Measurements from ENCODE around the gene SACS. TPM values are rescaled to one million over a fixed set of nuclear protein-coding genes. Genes with fewer than 3 reads are reported as not detected.

SACS gene
- total and polyA plus RNA-seq, 2 of the 4 experiments (the other 2 are of a cell fraction), result 14.7 to 121 TPM

DNA sequence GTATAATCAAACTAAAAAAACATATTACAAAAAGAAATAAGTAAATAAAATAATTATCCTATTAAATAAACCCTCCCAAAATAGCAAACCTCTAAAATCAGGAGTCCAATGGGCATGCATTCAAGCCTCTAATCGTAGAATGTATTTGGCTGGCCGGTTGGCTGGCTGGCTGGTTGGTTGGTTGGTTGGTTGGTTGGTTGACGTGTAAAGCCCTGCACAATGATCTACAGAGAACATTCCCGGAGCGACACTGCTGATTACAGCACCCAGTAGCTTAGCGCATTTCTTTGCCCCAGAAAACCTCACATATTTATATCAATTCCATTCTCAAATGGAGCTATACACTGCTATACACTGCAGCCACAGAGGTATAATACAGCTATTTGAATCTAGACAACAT lies 65.6 kb downstream of the SACS start:
- H2BK20ac ChIP-seq (ENCODE audit: low read depth, low read length), result no peak overlapping the region
- no peak overlapping the region for H4K8ac ChIP-seq (ENCODE audit: low read depth in 2 of 2, low read length in 2 of 2)
- no peak for ATAC-seq (ENCODE audit: low read depth)
- no peak overlapping the region for H3K4ac ChIP-seq (ENCODE audit: low read depth, low read length)
- H3K23ac ChIP-seq (ENCODE audit: low read depth, low read length), result no peak overlapping the region
- H3K4me2 ChIP-seq (ENCODE audit: low read depth, low read length), result no peak overlapping the region
- peaks cover 6% of the 10 kb centered on the region for H3K4me1 ChIP-seq (ENCODE audit: control insufficient read depth, insufficient read depth, low read length)
- H4K91ac ChIP-seq (ENCODE audit: insufficient read depth, low read depth, low read length), result no peak overlapping the region
- no peak overlapping the region for H3K14ac ChIP-seq (replicated peaks; ENCODE audit: low read depth, low read length)
- no peak overlapping the region for H2AFZ ChIP-seq (replicated peaks; ENCODE audit: low read length, poor library complexity)
- TF ChIP-seq, protein P1, sequence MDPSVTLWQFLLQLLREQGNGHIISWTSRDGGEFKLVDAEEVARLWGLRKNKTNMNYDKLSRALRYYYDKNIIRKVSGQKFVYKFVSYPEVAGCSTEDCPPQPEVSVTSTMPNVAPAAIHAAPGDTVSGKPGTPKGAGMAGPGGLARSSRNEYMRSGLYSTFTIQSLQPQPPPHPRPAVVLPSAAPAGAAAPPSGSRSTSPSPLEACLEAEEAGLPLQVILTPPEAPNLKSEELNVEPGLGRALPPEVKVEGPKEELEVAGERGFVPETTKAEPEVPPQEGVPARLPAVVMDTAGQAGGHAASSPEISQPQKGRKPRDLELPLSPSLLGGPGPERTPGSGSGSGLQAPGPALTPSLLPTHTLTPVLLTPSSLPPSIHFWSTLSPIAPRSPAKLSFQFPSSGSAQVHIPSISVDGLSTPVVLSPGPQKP (IDR thresholded peaks at IDR 0.05; ENCODE audit: borderline replicate concordance, low read depth, low read length), result no peak
- TF ChIP-seq CHD1 (IDR thresholded peaks at IDR 0.05; ENCODE audit: low read depth, low read length) (no peak), MAFK (IDR thresholded peaks at IDR 0.05; ENCODE audit: low read depth, low read length) (no peak), NFE2L2 (IDR thresholded peaks at IDR 0.05; ENCODE audit: low read depth, low read length) (no peak), RAD21 (IDR thresholded peaks at IDR 0.05; ENCODE audit: low read length) (no peak), BHLHE40 (IDR thresholded peaks at IDR 0.05; ENCODE audit: low read depth, low read length) (no peak), RFX5 (IDR thresholded peaks at IDR 0.05; ENCODE audit: low read depth, low read length) (no peak), FOS (IDR thresholded peaks at IDR 0.05; ENCODE audit: low read depth, low read length) (no peak), MXI1 (IDR thresholded peaks at IDR 0.05; ENCODE audit: borderline replicate concordance, low read depth, low read length) (no peak), SMC3 (IDR thresholded peaks at IDR 0.05; ENCODE audit: low read depth, low read length) (no peak), RCOR1 (IDR thresholded peaks at IDR 0.05; ENCODE audit: insufficient replicate concordance, low read length) (no peak), MAZ (IDR thresholded peaks at IDR 0.05; ENCODE audit: borderline replicate concordance, low read depth, low read length) (no peak), CEBPB (IDR thresholded peaks at IDR 0.05; ENCODE audit: low read depth, low read length) (no peak), POLR2A (IDR thresholded peaks at IDR 0.05; ENCODE audit: low read depth, low read length) (no peak)
- TF ChIP-seq, protein P2, sequence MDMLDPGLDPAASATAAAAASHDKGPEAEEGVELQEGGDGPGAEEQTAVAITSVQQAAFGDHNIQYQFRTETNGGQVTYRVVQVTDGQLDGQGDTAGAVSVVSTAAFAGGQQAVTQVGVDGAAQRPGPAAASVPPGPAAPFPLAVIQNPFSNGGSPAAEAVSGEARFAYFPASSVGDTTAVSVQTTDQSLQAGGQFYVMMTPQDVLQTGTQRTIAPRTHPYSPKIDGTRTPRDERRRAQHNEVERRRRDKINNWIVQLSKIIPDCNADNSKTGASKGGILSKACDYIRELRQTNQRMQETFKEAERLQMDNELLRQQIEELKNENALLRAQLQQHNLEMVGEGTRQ (IDR thresholded peaks at IDR 0.05; ENCODE audit: low read depth, low read length), result no peak
- TF ChIP-seq, protein P3, sequence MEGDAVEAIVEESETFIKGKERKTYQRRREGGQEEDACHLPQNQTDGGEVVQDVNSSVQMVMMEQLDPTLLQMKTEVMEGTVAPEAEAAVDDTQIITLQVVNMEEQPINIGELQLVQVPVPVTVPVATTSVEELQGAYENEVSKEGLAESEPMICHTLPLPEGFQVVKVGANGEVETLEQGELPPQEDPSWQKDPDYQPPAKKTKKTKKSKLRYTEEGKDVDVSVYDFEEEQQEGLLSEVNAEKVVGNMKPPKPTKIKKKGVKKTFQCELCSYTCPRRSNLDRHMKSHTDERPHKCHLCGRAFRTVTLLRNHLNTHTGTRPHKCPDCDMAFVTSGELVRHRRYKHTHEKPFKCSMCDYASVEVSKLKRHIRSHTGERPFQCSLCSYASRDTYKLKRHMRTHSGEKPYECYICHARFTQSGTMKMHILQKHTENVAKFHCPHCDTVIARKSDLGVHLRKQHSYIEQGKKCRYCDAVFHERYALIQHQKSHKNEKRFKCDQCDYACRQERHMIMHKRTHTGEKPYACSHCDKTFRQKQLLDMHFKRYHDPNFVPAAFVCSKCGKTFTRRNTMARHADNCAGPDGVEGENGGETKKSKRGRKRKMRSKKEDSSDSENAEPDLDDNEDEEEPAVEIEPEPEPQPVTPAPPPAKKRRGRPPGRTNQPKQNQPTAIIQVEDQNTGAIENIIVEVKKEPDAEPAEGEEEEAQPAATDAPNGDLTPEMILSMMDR (conservative IDR thresholded peaks at IDR 0.05; ENCODE audit: low read depth, low read length), result no peak
- no peak overlapping the region for H2BK15ac ChIP-seq (ENCODE audit: low read depth, low read length)
- peaks cover 52% of the 10 kb centered on the region for H3K36me3 ChIP-seq (ENCODE audit: control insufficient read depth, insufficient read depth, low read length)
- no peak for DNase-seq
- 88% methylated on average over 6 of the region's 6 CpGs; no CpG with 5 or more reads in 1 of the 2 experiments for WGBS, 2 experiments (ENCODE audit: extremely low coverage in 2 of 2, insufficient read length in 1 of 2)
- no peaks in the 10 kb centered on the region for H3K27me3 ChIP-seq (ENCODE audit: control insufficient read depth, insufficient read depth, low read length)
- no peak overlapping the region for H3K9ac ChIP-seq (ENCODE audit: low read depth, low read length)
- ChIA-PET CTCF (interaction anchor here (0.9 kb wide), 1 partner anchor 19 kb away, joined by 3 read pairs; no protein-coding TSS in a partner anchor), POLR2A (ENCODE audit: unreplicated experiment) (no interaction called here)
- H2BK120ac ChIP-seq (ENCODE audit: low read depth, low read length), result no peak overlapping the region
- H2AK5ac ChIP-seq (ENCODE audit: low read depth, low read length), result no peak overlapping the region
- dilution Hi-C loops (cut with HindIII; ENCODE audit: low sequenced_read_pairs, unreplicated experiment) (no loop called here), in situ Hi-C loops (cut with MboI; ENCODE audit: low sequenced_read_pairs) (loop anchor here (25.0 kb wide), 1 partner anchor 519 kb away; the partner anchor contains the start of genes C1QTNF9B and MIPEP), intact Hi-C loops (cut with micrococcal nuclease) (no loop called here)
- no peak overlapping the region for H3K4me3 ChIP-seq (ENCODE audit: insufficient read depth, low read depth, low read length)
- BruUV-seq (replicated peaks), result no TSS peak
- H3K18ac ChIP-seq (ENCODE audit: low read depth, low read length), result no peak overlapping the region
- H4K20me1 ChIP-seq (ENCODE audit: insufficient read depth, low read length), result peaks cover 17% of the 10 kb centered on the region
- H4K5ac ChIP-seq (ENCODE audit: low read depth, low read length), result no peak overlapping the region
- H3K9me1 ChIP-seq (ENCODE audit: insufficient read depth, low read length), result peaks cover 14% of the 10 kb centered on the region
- H2BK5ac ChIP-seq (ENCODE audit: low read depth, low read length, poor library complexity, severe bottlenecking), result no peak overlapping the region
- H3K56ac ChIP-seq (ENCODE audit: extremely low read depth, insufficient read depth, low read length), result no peak overlapping the region
- H3K79me1 ChIP-seq (ENCODE audit: low read depth in 1 of 2, low read length in 2 of 2), result peaks cover 26 to 59% of the 10 kb centered on the region in 2 experiments
- H2AK9ac ChIP-seq (replicated peaks; ENCODE audit: low read depth, low read length, poor library complexity), result no peak overlapping the region
- no peak overlapping the region for H3K27ac ChIP-seq (ENCODE audit: insufficient read depth, low read length)
- H3K9me3 ChIP-seq (ENCODE audit: control insufficient read depth, insufficient read depth, low read length), result no peaks in the 10 kb centered on the region

Data from IMR-90 (cell line).